Stimulated activated naive B cell treated with anti-CD40 and anti-IgM and Interleukin-4, amounts not matched to agents 10 μg/mL and 1 μg/mL and 100 μg/mL, for 72 hours (primary cell): ENCODE measurements around the gene GTF2A1.

Source experiments
- ATAC-seq, 2 donors: fragments of 150-1000 bp; cut with Tn5 transposase; replicated peaks; 2 replicates each; pipeline ENCODE4 v1.10.0; 2021; ENCODE audit warnings: moderate library complexity in 1 of 2
- DNase-seq: peaks from one replicate; pipeline ENCODE4 v3.0.0; 2021
- H3K27ac Mint-ChIP-seq: one replicate; pipeline ENCODE4 v1.8.0; 2022; ENCODE audit warnings: mild to moderate bottlenecking, mixed read lengths
- H3K27me3 Mint-ChIP-seq, 2 donors: one replicate each; pipeline ENCODE4 v1.8.0; 2022; ENCODE audit warnings: mixed read lengths in 2 of 2
- H3K36me3 Mint-ChIP-seq, 2 donors: one replicate each; pipeline ENCODE4 v1.8.0; 2022; ENCODE audit warnings: mixed read lengths in 2 of 2, mild to moderate bottlenecking in 1 of 2
- H3K4me1 Mint-ChIP-seq, 2 donors: one replicate each; pipeline ENCODE4 v1.8.0; 2022; ENCODE audit warnings: mixed read lengths in 2 of 2, mild to moderate bottlenecking in 1 of 2
- H3K4me3 Mint-ChIP-seq, 2 donors: one replicate each; pipeline ENCODE4 v1.8.0; 2022; ENCODE audit warnings: mild to moderate bottlenecking in 2 of 2, mixed read lengths in 2 of 2, moderate library complexity in 1 of 2
- H3K9me3 Mint-ChIP-seq, 2 donors: one replicate each; pipeline ENCODE4 v1.8.0; 2022; ENCODE audit warnings: mixed read lengths in 2 of 2, mild to moderate bottlenecking in 1 of 2

GTF2A1 gene

GRCh38 chr14:81129242-81129641 is 91.5 kb downstream of the GTF2A1 start:
- peaks cover 0 to 4% of the 10 kb centered on the region in 2 donors for H3K9me3 Mint-ChIP-seq
- ATAC-seq (no peak), DNase-seq (no peak)
- H3K4me3 Mint-ChIP-seq = no peak overlapping the region
- peaks cover 3 to 5% of the 10 kb centered on the region in 2 donors for H3K4me1 Mint-ChIP-seq
- peaks cover 7 to 12% of the 10 kb centered on the region in 2 donors for H3K36me3 Mint-ChIP-seq
- H3K27me3 Mint-ChIP-seq = peaks cover 0 to 3% of the 10 kb centered on the region in 2 donors
- H3K27ac Mint-ChIP-seq = no peak overlapping the region

- Mint-ChIP-seq H3K36me3 (peaks cover 7 to 12% of the 10 kb centered on the region in 2 donors), H3K9me3 (peaks cover 0 to 4% of the 10 kb centered on the region in 2 donors), H3K27ac (no peak overlapping the region), H3K4me1 (peaks cover 3 to 7% of the 10 kb centered on the region in 2 donors), H3K4me3 (no peak overlapping the region), H3K27me3 (peaks cover 0 to 3% of the 10 kb centered on the region in 2 donors)
- ATAC-seq (no peak), DNase-seq (no peak)
Observed at GRCh38 chr14:81127785-81128184, 93.0 kb downstream of the GTF2A1 start.

GRCh38 chr14:81125536-81125935 is 95.2 kb downstream of the GTF2A1 start:
- Mint-ChIP-seq H3K27me3 (peaks cover 0 to 3% of the 10 kb centered on the region in 2 donors), H3K36me3 (peaks cover 17 to 27% of the 10 kb centered on the region in 2 donors), H3K9me3 (peaks cover 5 to 9% of the 10 kb centered on the region in 2 donors), H3K4me1 (peaks cover 14 to 19% of the 10 kb centered on the region in 2 donors), H3K4me3 (no peak overlapping the region), H3K27ac (no peak overlapping the region)
- ATAC-seq = no peak
- no peak for DNase-seq
